Measurements from ENCODE around the gene PPY.

PPY gene

GRCh38 chr17:43952351-43952723 lies 10.1 kb upstream of the PPY start:
- H3K36me3 ChIP-seq (replicated peaks; ENCODE audit: insufficient read depth, low read length) = no peaks in the 10 kb centered on the region
- H3K79me2 ChIP-seq (ENCODE audit: low read length) = no peaks in the 10 kb centered on the region
- H3K4me3 ChIP-seq (ENCODE audit: low read length) = no peak overlapping the region
- H3K4me1 ChIP-seq (ENCODE audit: low read length) = no peaks in the 10 kb centered on the region
- H4K20me1 ChIP-seq (ENCODE audit: insufficient read depth, low read length) = no peaks in the 10 kb centered on the region
- H3K9me3 ChIP-seq (replicated peaks; ENCODE audit: insufficient read depth, low read length) = no peaks in the 10 kb centered on the region
- no peak for DNase-seq
- H3K4me2 ChIP-seq (ENCODE audit: low read depth, low read length) = no peak overlapping the region
- H3K27me3 ChIP-seq (replicated peaks; ENCODE audit: insufficient read depth, low read length) = peaks cover 24% of the 10 kb centered on the region
- TF ChIP-seq, protein P1, sequence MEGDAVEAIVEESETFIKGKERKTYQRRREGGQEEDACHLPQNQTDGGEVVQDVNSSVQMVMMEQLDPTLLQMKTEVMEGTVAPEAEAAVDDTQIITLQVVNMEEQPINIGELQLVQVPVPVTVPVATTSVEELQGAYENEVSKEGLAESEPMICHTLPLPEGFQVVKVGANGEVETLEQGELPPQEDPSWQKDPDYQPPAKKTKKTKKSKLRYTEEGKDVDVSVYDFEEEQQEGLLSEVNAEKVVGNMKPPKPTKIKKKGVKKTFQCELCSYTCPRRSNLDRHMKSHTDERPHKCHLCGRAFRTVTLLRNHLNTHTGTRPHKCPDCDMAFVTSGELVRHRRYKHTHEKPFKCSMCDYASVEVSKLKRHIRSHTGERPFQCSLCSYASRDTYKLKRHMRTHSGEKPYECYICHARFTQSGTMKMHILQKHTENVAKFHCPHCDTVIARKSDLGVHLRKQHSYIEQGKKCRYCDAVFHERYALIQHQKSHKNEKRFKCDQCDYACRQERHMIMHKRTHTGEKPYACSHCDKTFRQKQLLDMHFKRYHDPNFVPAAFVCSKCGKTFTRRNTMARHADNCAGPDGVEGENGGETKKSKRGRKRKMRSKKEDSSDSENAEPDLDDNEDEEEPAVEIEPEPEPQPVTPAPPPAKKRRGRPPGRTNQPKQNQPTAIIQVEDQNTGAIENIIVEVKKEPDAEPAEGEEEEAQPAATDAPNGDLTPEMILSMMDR (IDR thresholded peaks at IDR 0.05; ENCODE audit: low read length) = no peak
- TF ChIP-seq EZH2 (optimal IDR thresholded peaks at IDR 0.05; ENCODE audit: low read depth, low read length) (no peak), EZH2phosphoT487 (IDR thresholded peaks at IDR 0.05; ENCODE audit: low read length) (no peak)
- H3F3A ChIP-seq (ENCODE audit: insufficient read depth, low read length) = no peaks in the 10 kb centered on the region
- no peak overlapping the region for H3K9ac ChIP-seq (ENCODE audit: low read length)
- H3K27ac ChIP-seq (ENCODE audit: low read length) = no peak overlapping the region
- H3K9me2 ChIP-seq (replicated peaks; ENCODE audit: insufficient read depth, low read length) = no peaks in the 10 kb centered on the region
- H2AFZ ChIP-seq (ENCODE audit: low read length) = no peak overlapping the region

- H3K27ac ChIP-seq (ENCODE audit: low read length) = no peak overlapping the region
- no peak overlapping the region for H3K9ac ChIP-seq (ENCODE audit: low read length)
- TF ChIP-seq, protein P1 (IDR thresholded peaks at IDR 0.05; ENCODE audit: low read length) = no peak
- no peak for TF ChIP-seq EZH2phosphoT487 (IDR thresholded peaks at IDR 0.05; ENCODE audit: low read length)
- TF ChIP-seq EZH2 (optimal IDR thresholded peaks at IDR 0.05; ENCODE audit: low read depth, low read length) = no peak
- no peaks in the 10 kb centered on the region for H3K9me3 ChIP-seq (replicated peaks; ENCODE audit: insufficient read depth, low read length)
- H4K20me1 ChIP-seq (ENCODE audit: insufficient read depth, low read length) = no peaks in the 10 kb centered on the region
- peaks cover 24% of the 10 kb centered on the region for H3K27me3 ChIP-seq (replicated peaks; ENCODE audit: insufficient read depth, low read length)
- no peaks in the 10 kb centered on the region for H3K79me2 ChIP-seq (ENCODE audit: low read length)
- no peaks in the 10 kb centered on the region for H3K36me3 ChIP-seq (replicated peaks; ENCODE audit: insufficient read depth, low read length)
- no peaks in the 10 kb centered on the region for H3K4me1 ChIP-seq (ENCODE audit: low read length)
- H3K4me3 ChIP-seq (ENCODE audit: low read length) = no peak overlapping the region
- DNase-seq = no peak
- no peaks in the 10 kb centered on the region for H3K9me2 ChIP-seq (replicated peaks; ENCODE audit: insufficient read depth, low read length)
- H3F3A ChIP-seq (ENCODE audit: insufficient read depth, low read length) = no peaks in the 10 kb centered on the region
- H2AFZ ChIP-seq (ENCODE audit: low read length) = no peak overlapping the region
- H3K4me2 ChIP-seq (ENCODE audit: low read depth, low read length) = no peak overlapping the region
Observed at GRCh38 chr17:43951750-43952149, 9.5 kb upstream of the PPY start.

DNA sequence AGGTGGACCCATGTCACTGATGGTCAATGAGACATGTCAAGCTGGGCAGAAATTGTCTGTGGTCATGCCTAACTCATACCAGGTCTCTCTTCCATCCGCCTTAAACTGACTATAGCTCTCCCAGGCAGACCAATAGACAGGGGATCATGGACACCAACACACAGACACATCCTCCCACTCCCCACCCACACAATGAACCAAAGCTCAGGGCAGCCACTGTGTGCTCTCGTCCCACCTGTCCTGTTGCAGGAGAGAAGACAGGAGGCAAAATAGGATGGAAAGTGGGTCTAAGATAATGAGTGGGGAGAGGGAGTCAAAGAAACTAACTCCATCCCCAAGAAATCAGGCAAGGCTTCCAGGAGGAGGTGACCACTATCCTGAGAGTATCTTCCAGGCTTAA lies 8.3 kb upstream of the PPY start:
- Histone ChIP-seq H3K9me3 (replicated peaks; ENCODE audit: insufficient read depth, low read length) (no peaks in the 10 kb centered on the region), H3K36me3 (replicated peaks; ENCODE audit: insufficient read depth, low read length) (no peaks in the 10 kb centered on the region), H3F3A (ENCODE audit: insufficient read depth, low read length) (no peaks in the 10 kb centered on the region), H4K20me1 (ENCODE audit: insufficient read depth, low read length) (no peaks in the 10 kb centered on the region), H3K4me3 (ENCODE audit: low read length) (no peak overlapping the region), H3K27me3 (replicated peaks; ENCODE audit: insufficient read depth, low read length) (peaks cover 22% of the 10 kb centered on the region), H3K27ac (ENCODE audit: low read length) (no peak overlapping the region), H3K9me2 (replicated peaks; ENCODE audit: insufficient read depth, low read length) (no peaks in the 10 kb centered on the region), H3K4me1 (ENCODE audit: low read length) (no peaks in the 10 kb centered on the region), H3K4me2 (ENCODE audit: low read depth, low read length) (no peak overlapping the region), H3K79me2 (ENCODE audit: low read length) (no peaks in the 10 kb centered on the region), H2AFZ (ENCODE audit: low read length) (no peak overlapping the region), H3K9ac (ENCODE audit: low read length) (no peak overlapping the region)
- TF ChIP-seq EZH2 (optimal IDR thresholded peaks at IDR 0.05; ENCODE audit: low read depth, low read length) (no peak), EZH2phosphoT487 (IDR thresholded peaks at IDR 0.05; ENCODE audit: low read length) (no peak)
- TF ChIP-seq, protein P1 (IDR thresholded peaks at IDR 0.05; ENCODE audit: low read length) = no peak
- DNase-seq = no peak

All from MM.1S (cell line).